ENCODE results near the gene OLFML2B. TPM values are rescaled to one million over a fixed set of nuclear protein-coding genes. Genes with fewer than 3 reads are reported as not detected.
"Not testable (repeated sequence)": the region's sequence is repeated elsewhere in the genome, so short reads cannot be mapped to it uniquely, and the experiment has no call there.

OLFML2B gene
- total and polyA plus RNA-seq, 2 experiments from 2014 or later: 0.36 to 1.9 TPM

- Histone ChIP-seq H3K4me1 (ENCODE audit: low read depth) (peaks cover 21% of the 10 kb centered on the region), H3K27me3 (no peaks in the 10 kb centered on the region), H3K36me3 (no peaks in the 10 kb centered on the region), H3K4me3 (no peak overlapping the region), H3K27ac (no peak overlapping the region), H3K9me3 (ENCODE audit: low read depth) (no peaks in the 10 kb centered on the region)
- TF ChIP-seq CTCF (IDR thresholded peaks at IDR 0.05; ENCODE audit: low read depth, low read length): no peak
- no peak for DNase-seq (ENCODE audit: low read depth in 1 of 2, low spot score in 1 of 2)
Measured at GRCh38 chr1:162059721-162060120, 36.1 kb upstream of the OLFML2B start.

GRCh38 chr1:162056579-162056978, 32.9 kb upstream of the OLFML2B start:
- no peak overlapping the region for H3K4me3 ChIP-seq
- no peak overlapping the region for H3K27ac ChIP-seq
- no peak for TF ChIP-seq CTCF (IDR thresholded peaks at IDR 0.05; ENCODE audit: low read depth, low read length)
- H3K36me3 ChIP-seq: no peaks in the 10 kb centered on the region
- peaks cover 5% of the 10 kb centered on the region for H3K4me1 ChIP-seq (ENCODE audit: low read depth)
- DNase-seq (ENCODE audit: low read depth in 1 of 2, low spot score in 1 of 2): no peak
- no peaks in the 10 kb centered on the region for H3K9me3 ChIP-seq (ENCODE audit: low read depth)
- no peaks in the 10 kb centered on the region for H3K27me3 ChIP-seq

- DNase-seq (ENCODE audit: low read depth in 1 of 2, low spot score in 1 of 2): peak; percentile 82 to 84
- Histone ChIP-seq H3K27me3 (no peaks in the 10 kb centered on the region), H3K27ac (no peak overlapping the region), H3K9me3 (ENCODE audit: low read depth) (no peaks in the 10 kb centered on the region), H3K4me1 (ENCODE audit: low read depth) (peaks cover 5% of the 10 kb centered on the region), H3K4me3 (no peak overlapping the region), H3K36me3 (no peaks in the 10 kb centered on the region)
- TF ChIP-seq CTCF (IDR thresholded peaks at IDR 0.05; ENCODE audit: low read depth, low read length): peak; percentile 97
Measured at GRCh38 chr1:162056043-162056442, 32.4 kb upstream of the OLFML2B start.

GRCh38 chr1:162055062-162055461, 31.4 kb upstream of the OLFML2B start:
- DNase-seq (ENCODE audit: low read depth in 1 of 2, low spot score in 1 of 2): peak in 1 of 2 donors; percentile 81
- Histone ChIP-seq H3K9me3 (ENCODE audit: low read depth) (no peaks in the 10 kb centered on the region), H3K4me1 (ENCODE audit: low read depth) (peaks cover 5% of the 10 kb centered on the region), H3K36me3 (no peaks in the 10 kb centered on the region), H3K4me3 (no peak overlapping the region), H3K27ac (no peak overlapping the region), H3K27me3 (no peaks in the 10 kb centered on the region)
- TF ChIP-seq CTCF (IDR thresholded peaks at IDR 0.05; ENCODE audit: low read depth, low read length): no peak

GRCh38 chr1:162053949-162054348, 30.3 kb upstream of the OLFML2B start:
- H3K27me3 ChIP-seq; H3K4me1 ChIP-seq (ENCODE audit: low read depth); DNase-seq (ENCODE audit: low read depth in 1 of 2, low spot score in 1 of 2); H3K4me3 ChIP-seq; H3K27ac ChIP-seq; H3K36me3 ChIP-seq; H3K9me3 ChIP-seq (ENCODE audit: low read depth): not testable (repeated sequence)

GRCh38 chr1:162046921-162047320, 23.3 kb upstream of the OLFML2B start:
- Histone ChIP-seq H3K9me3 (ENCODE audit: low read depth) (no peaks in the 10 kb centered on the region), H3K27ac (no peak overlapping the region), H3K36me3 (no peaks in the 10 kb centered on the region), H3K4me1 (ENCODE audit: low read depth) (no peaks in the 10 kb centered on the region), H3K27me3 (peaks cover 17% of the 10 kb centered on the region), H3K4me3 (no peak overlapping the region)
- DNase-seq (ENCODE audit: low read depth in 1 of 2, low spot score in 1 of 2): no peak
- no peak for TF ChIP-seq CTCF (IDR thresholded peaks at IDR 0.05; ENCODE audit: low read depth, low read length)
